ENCODE data around the gene DIS3.

- no peak for TF ChIP-seq EZH2 (IDR thresholded peaks at IDR 0.05)
- no peak for TF ChIP-seq CTCF (IDR thresholded peaks at IDR 0.05)
Measured at GRCh38 chr13:72792640-72793039, 10.9 kb upstream of the DIS3 start.

Measured in neural progenitor cell (in vitro differentiated cells).